Transverse colon (tissue), 4 donors: ENCODE results near the gene CHST11.

ENCODE experiments used
- CTCF ChIP-seq, 5 experiments: fragments of 200-600 bp in 3 of 5; fragments of 450-650 bp in 2 of 5; sonication (generic) in 3 of 5; IDR thresholded peaks; 1 replicate in 2 of 5; 2 replicates in 3 of 5; pipeline ENCODE4 v1.5.1; 2016 to 2017; ENCODE audit warnings: antibody characterized with exemption in 5 of 5, inconsistent platforms in 3 of 5, mild to moderate bottlenecking in 2 of 5, moderate library complexity in 1 of 5
- EP300 ChIP-seq: sonication (generic); formaldehyde crosslinking; IDR thresholded peaks from one replicate; pipeline ENCODE4 v1.6.1; 2017; ENCODE audit warnings: antibody characterized with exemption, low read depth
- POLR2A ChIP-seq: fragments of 450-650 bp; IDR thresholded peaks from one replicate; pipeline ENCODE4 v1.6.1; 2016; ENCODE audit warnings: antibody characterized with exemption, mild to moderate bottlenecking, moderate library complexity
- POLR2AphosphoS5 ChIP-seq, 3 donors: sonication (generic); formaldehyde crosslinking; IDR thresholded peaks; one replicate each; pipeline ENCODE4 v1.6.1; 2016; ENCODE audit warnings: antibody characterized with exemption in 3 of 3

- TF ChIP-seq POLR2A (no peak), CTCF (IDR thresholded peaks at IDR 0.05) (no peak), POLR2AphosphoS5 (IDR thresholded peaks at IDR 0.05) (no peak), EP300 (no peak)
Measured at GRCh38 chr12:104635607-104636343, 179.0 kb downstream of the CHST11 start.
